Astrocyte (in vitro differentiated cells and primary cell): ENCODE measurements around the gene ABHD16A. TPM values are rescaled to one million over a fixed set of nuclear protein-coding genes. Genes with fewer than 3 reads are reported as not detected.

Source experiments
- DNase-seq: peaks from one replicate; pipeline ENCODE4 v3.0.0-alpha.2; 2010; ENCODE audit warnings: low read depth
- FAIRE-seq: peaks from 2 replicates; lab custom pipeline; 2011; peaks lifted over from hg19 to GRCh38; lab: Jason Lieb, UNC
- H2AFZ ChIP-seq: 2 replicates; pipeline ENCODE4 v1.6.0; 2012; ENCODE audit warnings: low read depth, low read length, inconsistent platforms
- H3K27ac ChIP-seq: 2 replicates; pipeline ENCODE4 v1.5.1; 2011; ENCODE audit warnings: low read depth, low read length, inconsistent platforms
- H3K27me3 ChIP-seq: 2 replicates; pipeline ENCODE4 v1.6.0; 2011; ENCODE audit warnings: low read length, inconsistent platforms; ENCODE audit not compliant: insufficient read depth
- H3K36me3 ChIP-seq: 2 replicates; pipeline ENCODE4 v1.5.1; 2011; ENCODE audit warnings: low read length, inconsistent platforms; ENCODE audit not compliant: insufficient read depth
- H3K4me1 ChIP-seq: 2 replicates; pipeline ENCODE4 v1.5.1; 2011; ENCODE audit warnings: low read length, inconsistent platforms; ENCODE audit not compliant: insufficient read depth
- H3K4me2 ChIP-seq: 2 replicates; pipeline ENCODE4 v1.6.0; 2012; ENCODE audit warnings: low read length, inconsistent platforms
- H3K4me3 ChIP-seq: 2 replicates; pipeline ENCODE4 v1.5.1; 2011; ENCODE audit warnings: low read depth, mild to moderate bottlenecking, low read length, inconsistent platforms; ENCODE audit not compliant: insufficient read depth
- H3K79me2 ChIP-seq: 2 replicates; pipeline ENCODE4 v1.6.0; 2012; ENCODE audit warnings: mild to moderate bottlenecking, low read length, inconsistent platforms; ENCODE audit not compliant: insufficient read depth
- H3K9ac ChIP-seq: 2 replicates; pipeline ENCODE4 v1.6.0; 2012; ENCODE audit warnings: mild to moderate bottlenecking, low read length, inconsistent platforms
- H3K9me3 ChIP-seq: 2 replicates; pipeline ENCODE4 v1.5.1; 2012; ENCODE audit warnings: low read depth, mild to moderate bottlenecking, low read length, inconsistent platforms; ENCODE audit not compliant: insufficient read depth
- H4K20me1 ChIP-seq: 2 replicates; pipeline ENCODE4 v1.6.0; 2012; ENCODE audit warnings: low read length, inconsistent platforms; ENCODE audit not compliant: insufficient read depth
- H3K27ac Mint-ChIP-seq: one replicate; pipeline ENCODE4 v1.8.0; 2021; ENCODE audit warnings: mild to moderate bottlenecking, mixed read lengths; ENCODE audit not compliant: unreplicated experiment
- H3K27me3 Mint-ChIP-seq: one replicate; pipeline ENCODE4 v1.8.0; 2021; ENCODE audit warnings: low read depth, mixed read lengths; ENCODE audit not compliant: unreplicated experiment
- H3K36me3 Mint-ChIP-seq: one replicate; pipeline ENCODE4 v1.8.0; 2021; ENCODE audit warnings: low read depth, mixed read lengths; ENCODE audit not compliant: unreplicated experiment
- H3K4me1 Mint-ChIP-seq: one replicate; pipeline ENCODE4 v1.8.0; 2021; ENCODE audit warnings: low read depth, mixed read lengths; ENCODE audit not compliant: unreplicated experiment
- H3K4me3 Mint-ChIP-seq: one replicate; pipeline ENCODE4 v1.8.0; 2021; ENCODE audit warnings: mild to moderate bottlenecking, moderate library complexity, mixed read lengths; ENCODE audit not compliant: unreplicated experiment
- H3K9me3 Mint-ChIP-seq: one replicate; pipeline ENCODE4 v1.8.0; 2021; ENCODE audit warnings: mild to moderate bottlenecking, mixed read lengths; ENCODE audit not compliant: unreplicated experiment
- EZH2 ChIP-seq: IDR thresholded peaks from 2 replicates; pipeline ENCODE4 v1.6.1; 2012; ENCODE audit warnings: mild to moderate bottlenecking, low read length, inconsistent platforms; ENCODE audit not compliant: insufficient read depth
- total RNA-seq: library from RNA; stranded (reverse); gene quantifications from 2 replicates; pipeline ENCODE4 v1.2.1, GENCODE V29; 2021
- TF ChIP-seq, protein P1 (sequence below): IDR thresholded peaks from 2 replicates; pipeline ENCODE4 v1.5.1; 2011; ENCODE audit warnings: low read depth, mild to moderate bottlenecking, inconsistent platforms, low read length, moderate library complexity; ENCODE audit not compliant: insufficient read depth

ABHD16A gene
- total RNA-seq, 1 donor from 2014 or later = 38.3 TPM

DNA sequence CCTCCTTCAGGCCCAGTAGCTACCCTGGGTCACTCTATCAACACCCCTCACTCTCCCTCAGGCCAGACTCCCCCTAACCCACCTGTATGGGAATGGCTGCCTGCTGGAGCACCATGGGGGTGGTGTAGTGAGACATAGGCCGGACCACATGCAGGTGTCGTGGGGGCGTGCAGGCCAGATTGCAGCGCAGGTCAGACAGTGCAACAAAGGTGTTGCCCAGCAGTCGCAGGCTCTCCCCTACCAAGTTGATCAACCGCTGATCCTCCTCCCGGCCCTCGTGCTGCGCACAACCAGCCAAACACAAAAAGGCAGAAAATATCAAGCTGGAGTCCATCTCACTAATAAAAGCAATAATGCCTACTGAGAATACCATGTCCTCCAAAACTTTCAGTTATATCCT lies 57.8 kb downstream of the ABHD16A start:
- Histone ChIP-seq H3K9ac (no peak overlapping the region), H3K4me2 (no peak overlapping the region), H3K27me3 (no peaks in the 10 kb centered on the region), H3K4me1 (no peaks in the 10 kb centered on the region), H3K27ac (no peak overlapping the region), H3K79me2 (peaks cover 20% of the 10 kb centered on the region), H3K9me3 (no peaks in the 10 kb centered on the region), H2AFZ (no peak overlapping the region), H3K36me3 (peaks cover 54% of the 10 kb centered on the region), H4K20me1 (peaks cover 23% of the 10 kb centered on the region), H3K4me3 (no peak overlapping the region)
- Mint-ChIP-seq H3K36me3 (peaks cover 21% of the 10 kb centered on the region), H3K27ac (no peak overlapping the region), H3K27me3 (no peaks in the 10 kb centered on the region), H3K4me3 (no peak overlapping the region), H3K9me3 (no peaks in the 10 kb centered on the region), H3K4me1 (peaks cover 4% of the 10 kb centered on the region)
- TF ChIP-seq, protein P1, sequence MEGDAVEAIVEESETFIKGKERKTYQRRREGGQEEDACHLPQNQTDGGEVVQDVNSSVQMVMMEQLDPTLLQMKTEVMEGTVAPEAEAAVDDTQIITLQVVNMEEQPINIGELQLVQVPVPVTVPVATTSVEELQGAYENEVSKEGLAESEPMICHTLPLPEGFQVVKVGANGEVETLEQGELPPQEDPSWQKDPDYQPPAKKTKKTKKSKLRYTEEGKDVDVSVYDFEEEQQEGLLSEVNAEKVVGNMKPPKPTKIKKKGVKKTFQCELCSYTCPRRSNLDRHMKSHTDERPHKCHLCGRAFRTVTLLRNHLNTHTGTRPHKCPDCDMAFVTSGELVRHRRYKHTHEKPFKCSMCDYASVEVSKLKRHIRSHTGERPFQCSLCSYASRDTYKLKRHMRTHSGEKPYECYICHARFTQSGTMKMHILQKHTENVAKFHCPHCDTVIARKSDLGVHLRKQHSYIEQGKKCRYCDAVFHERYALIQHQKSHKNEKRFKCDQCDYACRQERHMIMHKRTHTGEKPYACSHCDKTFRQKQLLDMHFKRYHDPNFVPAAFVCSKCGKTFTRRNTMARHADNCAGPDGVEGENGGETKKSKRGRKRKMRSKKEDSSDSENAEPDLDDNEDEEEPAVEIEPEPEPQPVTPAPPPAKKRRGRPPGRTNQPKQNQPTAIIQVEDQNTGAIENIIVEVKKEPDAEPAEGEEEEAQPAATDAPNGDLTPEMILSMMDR = no peak
- no peak for TF ChIP-seq EZH2
- DNase-seq (no peak), FAIRE-seq (no peak)

DNA sequence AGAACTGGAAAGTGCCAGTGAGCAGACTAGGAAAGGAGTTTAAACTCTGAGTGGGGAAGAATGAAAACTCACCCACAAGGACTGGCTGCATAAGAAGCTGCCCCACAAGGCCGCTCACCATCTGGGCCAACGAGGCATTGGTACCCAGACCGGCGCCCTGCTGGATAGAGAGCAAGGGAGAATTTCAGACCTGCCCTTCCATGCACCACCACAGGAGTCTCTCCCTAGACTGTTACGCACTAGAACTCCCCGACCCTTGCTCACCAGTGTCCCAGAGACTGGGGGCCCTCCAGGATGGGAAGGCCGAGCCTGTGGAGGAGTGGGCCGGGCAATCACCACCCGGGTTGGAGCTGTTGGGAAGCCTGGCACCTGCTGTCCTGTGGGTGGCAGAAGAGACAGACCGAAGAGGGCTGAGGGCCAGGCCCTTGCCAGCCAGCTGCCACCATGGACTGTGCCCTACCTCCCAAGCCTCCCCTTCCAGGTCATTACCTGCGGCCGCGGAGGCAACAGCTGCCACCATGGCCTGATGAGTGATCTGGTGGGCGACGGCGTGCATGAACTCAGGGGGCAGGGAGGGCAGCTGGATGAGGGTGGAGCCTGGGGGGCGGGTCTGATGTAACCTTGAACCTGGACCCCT lies 59.2 kb downstream of the ABHD16A start:
- Mint-ChIP-seq H3K27ac (no peak overlapping the region), H3K4me1 (no peaks in the 10 kb centered on the region), H3K36me3 (peaks cover 26% of the 10 kb centered on the region), H3K4me3 (no peak overlapping the region), H3K9me3 (no peaks in the 10 kb centered on the region), H3K27me3 (no peaks in the 10 kb centered on the region)
- Histone ChIP-seq H3K4me3 (no peak overlapping the region), H3K4me1 (peaks cover 12% of the 10 kb centered on the region), H3K9ac (no peak overlapping the region), H2AFZ (no peak overlapping the region), H4K20me1 (peaks cover 29% of the 10 kb centered on the region), H3K4me2 (no peak overlapping the region), H3K36me3 (peaks cover 55% of the 10 kb centered on the region), H3K27me3 (no peaks in the 10 kb centered on the region), H3K9me3 (no peaks in the 10 kb centered on the region), H3K79me2 (peaks cover 6% of the 10 kb centered on the region), H3K27ac (no peak overlapping the region)
- DNase-seq (no peak), FAIRE-seq (no peak)
- TF ChIP-seq EZH2 = no peak
- TF ChIP-seq, protein P1 = no peak

DNA sequence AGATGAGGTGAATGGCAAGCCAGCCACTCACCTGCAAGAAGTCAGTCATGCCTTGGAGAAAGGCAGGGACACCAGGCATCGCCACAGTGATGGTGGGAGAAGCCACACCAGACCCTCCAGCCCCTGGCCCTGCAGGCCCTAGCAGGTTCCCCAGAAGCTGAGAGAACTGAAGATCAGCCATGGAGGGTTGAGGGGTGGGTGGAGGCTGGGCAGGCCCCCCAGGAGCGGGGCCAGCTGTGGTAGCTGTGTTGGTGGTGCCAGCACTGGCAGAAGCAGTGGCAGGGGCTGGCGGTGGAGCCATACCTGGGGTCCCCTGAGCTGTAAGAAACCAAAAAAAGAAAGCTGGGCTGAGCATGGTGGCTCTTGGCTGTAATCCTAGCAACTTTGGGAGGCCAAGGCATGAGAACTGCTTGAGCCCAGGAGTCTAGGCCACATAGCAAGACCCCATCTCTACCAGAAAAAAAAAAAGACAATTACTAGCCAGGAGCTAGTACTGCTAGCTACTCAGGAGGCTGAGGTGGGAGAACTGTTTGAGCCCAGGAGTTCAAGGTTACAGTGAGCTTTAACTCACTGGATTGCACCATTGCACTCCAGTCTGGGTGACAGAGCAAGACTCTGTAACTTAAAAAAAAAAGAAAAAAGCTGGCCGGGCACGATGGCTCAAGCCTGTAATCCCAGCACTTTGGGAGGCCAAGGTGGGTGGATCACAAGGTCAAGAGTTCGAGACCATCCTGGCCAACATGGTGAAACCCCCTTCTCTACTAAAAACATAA lies 60.1 kb downstream of the ABHD16A start:
- no peak overlapping the region for H3K27ac Mint-ChIP-seq
- H3K4me1 Mint-ChIP-seq = no peaks in the 10 kb centered on the region
- TF ChIP-seq, protein P1 = no peak
- TF ChIP-seq EZH2 = no peak
- H3K4me3 ChIP-seq = no peak overlapping the region
- no peaks in the 10 kb centered on the region for H3K9me3 ChIP-seq
- no peak overlapping the region for H3K4me3 Mint-ChIP-seq
- DNase-seq = no peak
- peaks cover 13% of the 10 kb centered on the region for H3K4me1 ChIP-seq
- no peak overlapping the region for H2AFZ ChIP-seq
- peaks cover 54% of the 10 kb centered on the region for H3K36me3 ChIP-seq
- H3K79me2 ChIP-seq = peaks cover 3% of the 10 kb centered on the region
- H3K27me3 ChIP-seq = no peaks in the 10 kb centered on the region
- no peak overlapping the region for H3K27ac ChIP-seq
- no peak overlapping the region for H3K9ac ChIP-seq
- FAIRE-seq = no peak
- no peak overlapping the region for H3K4me2 ChIP-seq
- no peaks in the 10 kb centered on the region for H3K27me3 Mint-ChIP-seq
- H3K9me3 Mint-ChIP-seq = no peaks in the 10 kb centered on the region
- H4K20me1 ChIP-seq = peaks cover 34% of the 10 kb centered on the region
- peaks cover 28% of the 10 kb centered on the region for H3K36me3 Mint-ChIP-seq
